Measurements from ENCODE around the gene ZNF71. TPM values are rescaled to one million over a fixed set of nuclear protein-coding genes. Genes with fewer than 3 reads are reported as not detected.

ZNF71 gene
- total RNA-seq (10 to 100 TPM in 2 of 5 donors, 1 to 10 TPM in 2, not detected in 1; 6.6 to 18.2 (median 11.0) TPM), polyA plus RNA-seq (1 to 10 TPM; 2.1 to 3.1 (median 2.8) TPM)
- long read RNA-seq, donor 1, full-length matches to known transcripts, result 1 of 1 reads
- long read RNA-seq, donor 1, partial matches to known transcripts, result 0 of 1 reads
- long read RNA-seq, donor 1, other reads (novel, unspliced or antisense), result 0 of 1 reads
- long read RNA-seq, donor 2, full-length matches to known transcripts, result 3 of 3 reads
- long read RNA-seq, donor 2, partial matches to known transcripts, result 0 of 3 reads
- long read RNA-seq, donor 2, other reads (novel, unspliced or antisense), result 0 of 3 reads
- long read RNA-seq, donor 3, full-length matches to known transcripts, result 1 of 1 reads
- long read RNA-seq, donor 3, partial matches to known transcripts, result 0 of 1 reads
- long read RNA-seq, donor 3, other reads (novel, unspliced or antisense), result 0 of 1 reads
- long read RNA-seq, donor 4, result 0 reads
- long read RNA-seq, donor 5, full-length matches to known transcripts, result 4 of 4 reads
- long read RNA-seq, donor 5, partial matches to known transcripts, result 0 of 4 reads
- long read RNA-seq, donor 5, other reads (novel, unspliced or antisense), result 0 of 4 reads
- long read RNA-seq, donor 6, full-length matches to known transcripts, result 6 of 6 reads
- long read RNA-seq, donor 6, partial matches to known transcripts, result 0 of 6 reads
- long read RNA-seq, donor 6, other reads (novel, unspliced or antisense), result 0 of 6 reads
- long read RNA-seq, donor 7, full-length matches to known transcripts, result 4 of 4 reads
- long read RNA-seq, donor 7, partial matches to known transcripts, result 0 of 4 reads
- long read RNA-seq, donor 7, other reads (novel, unspliced or antisense), result 0 of 4 reads
- long read RNA-seq, donor 8, full-length matches to known transcripts, result 4 of 4 reads
- long read RNA-seq, donor 8, partial matches to known transcripts, result 0 of 4 reads
- long read RNA-seq, donor 8, other reads (novel, unspliced or antisense), result 0 of 4 reads
- long read RNA-seq, donor 9, full-length matches to known transcripts, result 4 of 4 reads
- long read RNA-seq, donor 9, partial matches to known transcripts, result 0 of 4 reads
- long read RNA-seq, donor 9, other reads (novel, unspliced or antisense), result 0 of 4 reads
- long read RNA-seq, donor 10, partial matches to known transcripts, result 0 of 1 reads
- long read RNA-seq, donor 10, other reads (novel, unspliced or antisense), result 0 of 1 reads

DNA sequence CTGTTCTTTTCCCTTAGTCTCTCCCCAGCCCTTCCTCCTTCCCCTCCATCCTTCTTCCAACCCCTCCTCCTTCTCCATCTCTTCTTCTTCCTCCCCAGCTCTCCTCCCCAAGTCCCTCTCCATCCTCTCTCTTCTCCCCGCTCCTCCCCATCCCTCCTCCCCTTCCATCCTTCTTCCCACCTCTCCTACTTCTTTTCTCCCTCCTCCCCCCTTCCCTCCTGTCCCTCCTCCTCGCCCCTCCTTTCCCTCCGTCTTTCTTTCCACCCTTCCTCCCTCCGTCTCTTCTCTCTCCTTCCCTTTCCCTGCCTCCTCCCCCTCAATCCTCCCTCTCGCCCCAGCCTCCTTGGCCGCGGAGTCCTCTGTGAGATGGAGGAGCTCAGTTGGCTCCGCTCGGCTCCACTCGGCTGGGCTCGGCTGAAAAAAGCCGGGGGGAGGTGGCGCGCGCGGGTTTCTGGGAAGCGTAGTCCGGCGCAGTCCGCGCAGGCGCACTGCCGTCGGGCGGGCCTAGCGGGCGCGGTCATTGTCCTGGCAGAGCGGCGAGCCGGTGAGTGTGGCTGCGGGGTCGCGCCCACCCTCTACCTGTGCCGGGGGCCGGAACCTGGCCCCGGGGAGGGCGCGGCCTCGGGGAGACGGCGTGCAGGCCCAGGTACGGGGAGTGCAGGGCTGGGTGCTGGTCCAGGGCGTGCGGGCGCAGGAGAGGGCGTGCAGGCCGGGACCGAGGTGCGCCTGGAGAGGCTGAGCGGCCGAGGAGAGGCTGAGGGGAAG lies at the start of gene ZNF71:
Gene ZNF71 (plus strand): TSS at position 520 of the 765 bp plus-strand sequence. CDS start 6,257 bp downstream, outside the sequence.
- Histone ChIP-seq H3K9me3 (peaks cover 0 to 32% (median 11%) of the 10 kb centered on the region in 4 donors), H3K27ac (peak within 1 kb of the TSS; percentile 49 to 84 (median 73)), H3K4me1 (peaks cover 0 to 22% (median 15%) of the 10 kb centered on the region in 4 donors), H3K36me3 (peaks cover 0 to 23% (median 9%) of the 10 kb centered on the region in 4 donors), H3K4me3 (peak within 1 kb of the TSS; percentile 94 to 97 (median 97)), H3K27me3 (no peaks in the 10 kb centered on the region)
- 0 to 2% (median 1%) methylated on average over 41 to 52 of the region's 52 CpGs for WGBS, 5 donors
- peak; percentile 91 to 97 for DNase-seq
- intact Hi-C loops (cut with DNase I; ENCODE audit: low total_unique reads), result loop anchor here (10.0 kb wide), 1 partner anchor 190 kb away; the partner anchor contains the start of gene ZNF583
- no peak for TF ChIP-seq EP300 (IDR thresholded peaks at IDR 0.05)
- peak; percentile 23 to 73 (median 50) for TF ChIP-seq POLR2AphosphoS5 (IDR thresholded peaks at IDR 0.05)

DNA sequence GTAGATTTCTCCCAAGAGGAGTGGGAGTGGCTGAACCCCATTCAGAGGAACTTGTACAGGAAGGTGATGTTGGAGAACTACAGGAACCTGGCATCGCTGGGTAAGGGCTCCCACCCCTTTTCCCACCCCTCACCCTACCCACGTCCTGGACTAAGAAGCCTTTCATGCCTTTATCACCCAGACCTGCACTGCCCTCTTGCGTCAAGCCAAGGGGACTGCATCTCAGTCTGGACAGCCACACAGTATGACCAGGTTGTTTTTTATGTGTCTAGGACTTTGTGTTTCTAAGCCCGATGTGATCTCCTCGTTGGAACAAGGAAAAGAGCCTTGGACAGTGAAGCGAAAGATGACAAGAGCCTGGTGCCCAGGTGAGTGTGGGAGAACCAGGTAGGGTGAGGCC lies 47.6 kb upstream of the ZNF71 start:
- Histone ChIP-seq H3K36me3 (peaks cover 41 to 99% (median 91%) of the 10 kb centered on the region in 4 donors), H3K27me3 (no peaks in the 10 kb centered on the region), H3K4me1 (no peaks in the 10 kb centered on the region), H3K9me3 (peaks cover 35 to 98% (median 81%) of the 10 kb centered on the region in 4 donors), H3K4me3 (no peak overlapping the region), H3K27ac (no peak overlapping the region)
- 54 to 67% (median 62%) methylated on average over 6 of the region's 6 CpGs for WGBS, 5 donors
- intact Hi-C loops (cut with DNase I; ENCODE audit: low total_unique reads), result no loop called here
- TF ChIP-seq POLR2A (IDR thresholded peaks at IDR 0.05) (no peak), POLR2AphosphoS5 (IDR thresholded peaks at IDR 0.05) (no peak), EP300 (IDR thresholded peaks at IDR 0.05) (no peak)
- TF ChIP-seq, protein P1, sequence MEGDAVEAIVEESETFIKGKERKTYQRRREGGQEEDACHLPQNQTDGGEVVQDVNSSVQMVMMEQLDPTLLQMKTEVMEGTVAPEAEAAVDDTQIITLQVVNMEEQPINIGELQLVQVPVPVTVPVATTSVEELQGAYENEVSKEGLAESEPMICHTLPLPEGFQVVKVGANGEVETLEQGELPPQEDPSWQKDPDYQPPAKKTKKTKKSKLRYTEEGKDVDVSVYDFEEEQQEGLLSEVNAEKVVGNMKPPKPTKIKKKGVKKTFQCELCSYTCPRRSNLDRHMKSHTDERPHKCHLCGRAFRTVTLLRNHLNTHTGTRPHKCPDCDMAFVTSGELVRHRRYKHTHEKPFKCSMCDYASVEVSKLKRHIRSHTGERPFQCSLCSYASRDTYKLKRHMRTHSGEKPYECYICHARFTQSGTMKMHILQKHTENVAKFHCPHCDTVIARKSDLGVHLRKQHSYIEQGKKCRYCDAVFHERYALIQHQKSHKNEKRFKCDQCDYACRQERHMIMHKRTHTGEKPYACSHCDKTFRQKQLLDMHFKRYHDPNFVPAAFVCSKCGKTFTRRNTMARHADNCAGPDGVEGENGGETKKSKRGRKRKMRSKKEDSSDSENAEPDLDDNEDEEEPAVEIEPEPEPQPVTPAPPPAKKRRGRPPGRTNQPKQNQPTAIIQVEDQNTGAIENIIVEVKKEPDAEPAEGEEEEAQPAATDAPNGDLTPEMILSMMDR (IDR thresholded peaks at IDR 0.05), result no peak
- DNase-seq, result no peak

DNA sequence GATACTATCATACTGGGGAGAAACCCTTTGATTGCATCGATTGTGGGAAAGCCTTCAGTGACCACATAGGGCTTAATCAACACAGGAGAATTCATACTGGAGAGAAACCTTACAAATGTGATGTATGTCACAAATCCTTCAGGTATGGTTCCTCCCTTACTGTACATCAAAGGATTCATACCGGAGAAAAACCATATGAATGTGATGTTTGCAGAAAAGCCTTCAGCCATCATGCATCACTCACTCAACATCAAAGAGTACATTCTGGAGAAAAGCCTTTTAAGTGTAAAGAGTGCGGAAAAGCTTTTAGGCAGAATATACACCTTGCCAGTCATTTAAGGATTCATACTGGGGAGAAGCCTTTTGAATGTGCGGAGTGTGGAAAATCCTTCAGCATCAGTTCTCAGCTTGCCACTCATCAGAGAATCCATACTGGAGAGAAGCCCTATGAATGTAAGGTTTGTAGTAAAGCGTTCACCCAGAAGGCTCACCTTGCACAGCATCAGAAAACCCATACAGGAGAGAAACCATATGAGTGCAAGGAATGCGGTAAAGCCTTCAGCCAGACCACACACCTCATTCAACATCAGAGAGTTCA lies 40.7 kb upstream of the ZNF71 start:
- Histone ChIP-seq H3K4me1 (no peaks in the 10 kb centered on the region), H3K27me3 (no peaks in the 10 kb centered on the region), H3K27ac (no peak overlapping the region), H3K4me3 (no peak overlapping the region), H3K9me3 (peaks cover 64 to 100% (median 93%) of the 10 kb centered on the region in 4 donors), H3K36me3 (peaks cover 40 to 95% (median 60%) of the 10 kb centered on the region in 4 donors)
- TF ChIP-seq POLR2A (IDR thresholded peaks at IDR 0.05), result no peak
- TF ChIP-seq POLR2AphosphoS5 (IDR thresholded peaks at IDR 0.05), result no peak
- TF ChIP-seq EP300 (IDR thresholded peaks at IDR 0.05), result no peak
- TF ChIP-seq, protein P1 (IDR thresholded peaks at IDR 0.05), result no peak
- DNase-seq, result no peak
- 82 to 97% (median 95%) methylated on average over 6 of the region's 6 CpGs for WGBS, 5 donors
- intact Hi-C loops (cut with DNase I; ENCODE audit: low total_unique reads), result no loop called here

DNA sequence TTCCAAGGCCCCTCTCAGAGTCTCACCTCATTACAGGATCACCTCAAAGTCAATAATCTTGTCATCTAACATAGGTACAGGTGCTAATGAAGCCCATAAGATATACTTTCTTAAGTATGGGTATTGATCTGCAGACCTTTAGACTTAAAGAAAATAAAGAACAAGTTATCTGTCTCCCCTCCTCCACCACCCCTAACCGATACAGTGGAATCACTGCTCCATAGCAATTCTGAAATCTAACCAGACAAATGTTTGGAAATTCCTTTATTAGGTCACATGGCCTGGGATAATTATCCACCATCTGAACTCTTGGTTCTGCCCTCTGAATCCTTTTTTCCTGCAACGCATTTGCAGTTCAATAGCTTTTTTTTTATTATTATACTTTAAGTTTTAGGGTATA lies 32.3 kb upstream of the ZNF71 start:
- Histone ChIP-seq H3K4me1 (peaks cover 0 to 10% (median 8%) of the 10 kb centered on the region in 4 donors), H3K4me3 (no peak overlapping the region), H3K36me3 (peaks cover 0 to 41% (median 3%) of the 10 kb centered on the region in 4 donors), H3K9me3 (peaks cover 61 to 94% (median 76%) of the 10 kb centered on the region in 4 donors), H3K27ac (no peak overlapping the region), H3K27me3 (no peaks in the 10 kb centered on the region)
- intact Hi-C loops (cut with DNase I; ENCODE audit: low total_unique reads), result no loop called here
- DNase-seq, result no peak
- 93 to 95% (median 95%) methylated on average over 2 of the region's 2 CpGs for WGBS, 5 donors
- TF ChIP-seq EP300 (IDR thresholded peaks at IDR 0.05), result no peak
- no peak for TF ChIP-seq POLR2A (IDR thresholded peaks at IDR 0.05)
- no peak for TF ChIP-seq POLR2AphosphoS5 (IDR thresholded peaks at IDR 0.05)
- TF ChIP-seq, protein P1 (IDR thresholded peaks at IDR 0.05), result no peak
